GM10266 (cell line): ENCODE data around the gene FNDC3B.

Source experiments
- DNase-seq: peaks from one replicate; pipeline ENCODE4 v3.0.0; 2012; ENCODE audit errors: extremely low spot score
- TF ChIP-seq, protein P1 (sequence below): IDR thresholded peaks from 2 replicates; pipeline ENCODE4 v1.5.1; 2012; ENCODE audit warnings: mild to moderate bottlenecking, low read depth; ENCODE audit not compliant: control insufficient read depth, insufficient read depth; ENCODE audit errors: missing control alignments

The FNDC3B gene

DNA sequence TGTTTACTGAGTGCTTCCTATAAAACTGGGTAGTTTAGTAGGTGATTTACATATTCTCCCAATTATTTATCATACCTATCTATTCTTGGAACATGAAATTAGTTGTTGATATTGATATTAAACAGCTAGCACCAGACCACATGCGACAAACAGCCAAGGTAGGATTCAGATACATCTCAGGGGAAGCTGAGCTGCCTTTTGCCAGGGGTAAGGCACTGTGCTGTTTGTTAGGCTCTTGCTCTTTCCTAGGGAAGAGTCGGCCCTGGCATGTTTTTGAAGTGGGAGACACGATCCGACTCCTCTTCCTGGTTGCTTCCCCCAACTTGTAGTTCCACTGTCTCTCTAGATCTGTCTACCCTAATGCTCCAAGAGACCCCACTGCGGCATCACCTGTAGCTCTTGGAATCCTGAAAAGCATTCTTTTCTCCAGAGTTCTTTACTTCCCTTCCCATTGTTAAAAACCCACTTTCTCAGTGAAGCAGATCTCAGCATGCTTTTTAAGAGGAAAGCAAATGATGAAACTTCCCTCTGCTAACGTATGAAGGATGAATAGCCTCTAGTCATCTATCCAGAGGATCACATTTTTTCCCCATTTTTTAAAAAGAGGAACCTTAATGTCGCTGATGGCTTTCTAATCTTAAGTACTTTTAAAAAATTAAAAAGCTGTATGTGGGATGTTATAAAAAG is 270.5 kb downstream of the FNDC3B start:
- DNase-seq = no peak
- TF ChIP-seq, protein P1, sequence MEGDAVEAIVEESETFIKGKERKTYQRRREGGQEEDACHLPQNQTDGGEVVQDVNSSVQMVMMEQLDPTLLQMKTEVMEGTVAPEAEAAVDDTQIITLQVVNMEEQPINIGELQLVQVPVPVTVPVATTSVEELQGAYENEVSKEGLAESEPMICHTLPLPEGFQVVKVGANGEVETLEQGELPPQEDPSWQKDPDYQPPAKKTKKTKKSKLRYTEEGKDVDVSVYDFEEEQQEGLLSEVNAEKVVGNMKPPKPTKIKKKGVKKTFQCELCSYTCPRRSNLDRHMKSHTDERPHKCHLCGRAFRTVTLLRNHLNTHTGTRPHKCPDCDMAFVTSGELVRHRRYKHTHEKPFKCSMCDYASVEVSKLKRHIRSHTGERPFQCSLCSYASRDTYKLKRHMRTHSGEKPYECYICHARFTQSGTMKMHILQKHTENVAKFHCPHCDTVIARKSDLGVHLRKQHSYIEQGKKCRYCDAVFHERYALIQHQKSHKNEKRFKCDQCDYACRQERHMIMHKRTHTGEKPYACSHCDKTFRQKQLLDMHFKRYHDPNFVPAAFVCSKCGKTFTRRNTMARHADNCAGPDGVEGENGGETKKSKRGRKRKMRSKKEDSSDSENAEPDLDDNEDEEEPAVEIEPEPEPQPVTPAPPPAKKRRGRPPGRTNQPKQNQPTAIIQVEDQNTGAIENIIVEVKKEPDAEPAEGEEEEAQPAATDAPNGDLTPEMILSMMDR = no peak

DNA sequence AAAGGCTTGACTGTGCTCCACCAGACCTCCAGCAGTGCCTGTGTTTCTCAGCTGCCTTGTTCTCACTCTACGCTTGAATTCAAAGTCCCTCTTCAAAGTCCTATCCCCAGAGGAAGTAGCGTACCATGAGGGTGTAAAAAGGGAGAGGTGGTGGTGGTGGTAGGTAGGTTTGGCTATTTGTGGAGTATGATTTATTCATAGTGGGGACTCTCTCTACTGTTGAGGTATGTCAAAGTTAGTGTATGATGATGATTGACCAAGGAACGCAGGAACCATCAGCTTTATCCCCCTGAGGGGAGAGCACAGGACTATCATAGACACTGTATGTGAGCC is 271.0 kb downstream of the FNDC3B start:
- TF ChIP-seq, protein P1 = no peak
- no peak for DNase-seq

DNA sequence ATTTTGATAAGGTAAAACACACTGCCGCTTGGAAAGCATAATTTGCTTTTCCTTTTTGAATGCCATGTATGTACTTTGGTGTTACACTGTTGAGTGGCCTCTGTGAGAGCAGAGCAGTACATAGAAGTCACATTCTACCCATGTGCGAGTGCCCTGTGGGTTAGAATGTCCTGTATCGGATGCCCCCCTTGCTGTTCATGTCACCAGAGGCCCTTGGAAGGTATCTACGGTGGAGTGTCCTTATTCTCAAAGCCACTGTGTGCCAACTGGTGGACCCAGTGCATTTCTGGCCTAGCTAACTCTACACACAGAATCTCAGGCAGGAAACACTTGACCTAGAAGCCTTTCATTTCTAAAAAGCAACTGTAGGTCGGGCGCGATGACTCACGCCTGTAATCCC is 271.8 kb downstream of the FNDC3B start:
- TF ChIP-seq, protein P1 = no peak
- no peak for DNase-seq

DNA sequence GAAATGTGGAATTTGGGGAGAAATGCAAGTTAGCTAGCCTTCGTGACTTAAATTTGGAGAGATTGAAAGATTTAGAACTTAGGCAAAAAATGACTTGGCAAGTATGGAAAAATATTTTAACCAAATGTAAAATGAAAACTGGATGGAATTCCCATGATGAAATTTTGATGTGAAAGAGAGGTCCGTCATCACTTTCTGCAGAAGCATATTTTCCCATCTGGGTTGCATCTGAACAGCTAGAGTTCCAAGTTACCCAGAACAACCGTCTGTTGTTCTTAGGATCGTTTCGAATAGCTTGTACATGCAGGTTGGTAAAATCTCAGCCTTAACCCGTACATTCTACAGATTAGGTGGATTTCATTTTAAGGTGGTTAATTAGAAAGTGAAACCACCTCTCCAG is 272.6 kb downstream of the FNDC3B start:
- no peak for DNase-seq
- TF ChIP-seq, protein P1 = no peak

DNA sequence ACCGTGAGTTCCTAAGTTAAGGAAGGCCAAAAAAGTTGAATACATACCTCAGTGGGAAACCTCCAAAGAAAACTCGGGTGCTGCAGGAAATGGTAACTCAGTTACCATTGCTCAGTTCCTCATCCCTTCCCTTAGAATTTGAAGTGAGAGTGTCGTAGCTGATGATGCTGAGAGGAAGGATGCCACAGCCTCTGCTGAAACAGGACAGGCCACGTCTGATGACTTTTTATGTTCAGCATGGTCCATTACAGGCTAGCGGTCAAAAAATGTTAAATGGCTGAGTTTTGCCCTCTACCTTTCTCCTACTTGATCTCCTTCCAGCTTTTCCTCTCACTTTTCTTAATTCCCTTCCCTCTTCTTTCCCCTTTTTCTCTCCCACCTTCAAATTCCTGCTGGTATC is 273.3 kb downstream of the FNDC3B start:
- TF ChIP-seq, protein P1 = no peak
- no peak for DNase-seq

DNA sequence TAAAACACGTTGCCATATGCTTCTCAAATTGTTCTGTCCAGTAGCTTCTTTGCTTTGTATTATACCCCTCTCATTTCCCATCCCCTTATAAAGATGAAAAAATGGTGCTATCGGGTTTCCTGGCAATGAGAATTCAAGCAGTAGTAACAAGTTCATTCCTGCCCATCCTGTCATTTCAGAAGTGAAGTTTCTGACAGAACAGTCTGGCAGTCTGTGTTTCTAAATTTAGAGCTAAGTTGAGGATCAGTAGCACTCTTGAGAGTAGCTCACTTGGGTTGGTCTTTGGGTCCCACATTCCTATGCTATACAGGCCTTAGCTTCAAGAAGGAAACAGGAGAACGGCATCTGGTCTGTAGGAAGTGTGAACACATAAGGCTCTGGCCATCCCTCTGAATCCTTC is 274.3 kb downstream of the FNDC3B start:
- DNase-seq = no peak
- TF ChIP-seq, protein P1 = no peak

DNA sequence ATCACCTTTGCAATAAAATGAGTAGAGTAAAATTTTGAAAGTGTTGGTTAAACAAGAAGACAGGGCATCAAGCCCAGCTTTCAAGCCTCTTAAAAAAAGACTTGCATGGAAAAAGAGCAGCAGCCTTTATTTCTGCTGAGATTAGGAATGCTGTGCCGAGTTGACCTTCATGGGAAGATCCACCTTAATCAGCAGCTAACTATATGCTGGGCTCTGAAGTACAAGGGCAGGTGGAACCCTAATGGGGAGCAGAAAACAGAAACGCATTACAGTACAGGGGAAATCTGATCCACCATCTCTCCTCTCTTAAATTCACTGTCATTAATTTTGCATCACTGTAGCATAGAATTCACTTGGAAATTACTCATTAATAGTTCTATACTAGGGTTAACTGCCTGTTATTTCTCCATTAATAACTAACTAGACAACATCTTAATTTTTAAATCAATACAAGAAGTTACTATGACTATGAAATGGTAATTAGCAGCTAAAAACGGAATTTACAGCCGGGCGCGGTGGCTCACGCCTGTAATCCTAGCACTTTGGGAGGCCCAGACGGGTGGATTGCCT is 275.3 kb downstream of the FNDC3B start:
- no peak for DNase-seq
- TF ChIP-seq, protein P1 = no peak
